SK-N-SH (cell line): ENCODE measurements around the gene TOP3B. TPM values are rescaled to one million over a fixed set of nuclear protein-coding genes. Genes with fewer than 3 reads are reported as not detected.

Source experiments
- CTCF ChIA-PET: fragments of 300-600, 350-600 bp; formaldehyde crosslinking; extraction: SDS; loops from one replicate; lab custom pipeline; 2021; lab: Yijun Ruan, JAX
- POLR2A ChIA-PET: fragments of 350-600 bp; sonication (Branson Sonifier 250); formaldehyde crosslinking; extraction: SDS; loops from one replicate; lab custom pipeline; 2020; ENCODE audit warnings: antibody characterized with exemption, inconsistent platforms; lab: Yijun Ruan, JAX
- DNase-seq: peaks from one replicate; pipeline ENCODE4 v3.0.0; 2012
- H2AFZ ChIP-seq: fragments of 200-600 bp; sonication (generic); 2 replicates; pipeline ENCODE4 v1.8.1; 2016; ENCODE audit warnings: antibody characterized with exemption, mild to moderate bottlenecking, low read depth
- H3F3A ChIP-seq: fragments of 200-600 bp; sonication (generic); replicated peaks from 2 replicates; pipeline ENCODE3; 2016; ENCODE audit warnings: antibody characterized with exemption, mild to moderate bottlenecking; ENCODE audit not compliant: insufficient read depth
- H3K27ac ChIP-seq, 2 experiments: fragments of 200-500 bp in 1 of 2; fragments of 200-600 bp in 1 of 2; sonication (Bioruptor generic) in 1 of 2; sonication (generic), shearing (Covaris generic) in 1 of 2; 2 replicates each; pipeline versions ENCODE4 v1.5.1 to v1.6.1; 2014 to 2016; ENCODE audit warnings: low read depth in 2 of 2, inconsistent platforms in 1 of 2, low read length in 1 of 2, mild to moderate bottlenecking in 1 of 2, mixed read lengths in 1 of 2
- H3K27me3 ChIP-seq: fragments of 200-600 bp; sonication (generic), shearing (Covaris generic); 2 replicates; pipeline ENCODE4 v1.6.1; 2016; ENCODE audit warnings: mixed run types; ENCODE audit not compliant: insufficient read depth
- H3K36me3 ChIP-seq, 2 experiments: fragments of 200-500 bp in 1 of 2; fragments of 200-600 bp in 1 of 2; sonication (Bioruptor generic) in 1 of 2; sonication (generic) in 1 of 2; replicated peaks in 1 of 2; 2 replicates each; pipeline versions ENCODE3 to v1.5.1; 2014 to 2016; ENCODE audit warnings: low read length in 1 of 2, mild to moderate bottlenecking in 1 of 2; ENCODE audit not compliant: insufficient read depth in 2 of 2, control insufficient read depth in 1 of 2
- H3K4me1 ChIP-seq, 2 experiments: fragments of 200-500 bp in 1 of 2; fragments of 200-600 bp in 1 of 2; sonication (Bioruptor generic) in 1 of 2; sonication (generic), shearing (Covaris generic) in 1 of 2; 2 replicates each; pipeline versions ENCODE4 v1.5.1 to v1.6.1; 2014 to 2016; ENCODE audit warnings: low read depth in 1 of 2, low read length in 1 of 2, mixed run types in 1 of 2; ENCODE audit not compliant: insufficient read depth in 2 of 2, control insufficient read depth in 1 of 2
- H3K4me2 ChIP-seq: fragments of 200-600 bp; sonication (generic), shearing (Covaris generic); 2 replicates; pipeline ENCODE4 v1.6.1; 2017; ENCODE audit warnings: mixed run types
- H3K4me3 ChIP-seq, 2 experiments: fragments of 200-500 bp in 1 of 2; fragments of 200-600 bp in 1 of 2; sonication (Bioruptor generic) in 1 of 2; sonication (generic), shearing (Covaris generic) in 1 of 2; 2 replicates each; pipeline versions ENCODE4 v1.5.1 to v1.8.1; 2014 to 2016; ENCODE audit warnings: low read depth in 2 of 2, inconsistent platforms in 1 of 2, low read length in 1 of 2, mild to moderate bottlenecking in 1 of 2, mixed read lengths in 1 of 2, moderate library complexity in 1 of 2
- H3K79me2 ChIP-seq: fragments of 200-600 bp; sonication (generic); 2 replicates; pipeline ENCODE4 v1.8.1; 2017; ENCODE audit warnings: mild to moderate bottlenecking; ENCODE audit not compliant: insufficient read depth
- H3K9ac ChIP-seq: fragments of 200-600 bp; sonication (generic); 2 replicates; pipeline ENCODE4 v1.6.1; 2017; ENCODE audit warnings: mixed run types
- H3K9me2 ChIP-seq: fragments of 200-600 bp; sonication (generic); 2 replicates; pipeline ENCODE4 v1.6.1; 2017; ENCODE audit warnings: mixed run types
- H3K9me3 ChIP-seq: fragments of 200-600 bp; sonication (generic); 2 replicates; pipeline ENCODE4 v1.6.1; 2017; ENCODE audit warnings: mixed run types, mild to moderate bottlenecking, moderate library complexity
- H4K20me1 ChIP-seq: fragments of 200-600 bp; sonication (generic); 2 replicates; pipeline ENCODE4 v1.6.1; 2017; ENCODE audit warnings: mild to moderate bottlenecking, mixed run types; ENCODE audit not compliant: insufficient read depth
- CHD2 ChIP-seq: fragments of 150-350 bp; IDR thresholded peaks from 2 replicates; pipeline ENCODE4 v1.6.1; 2018; ENCODE audit warnings: low read length; ENCODE audit not compliant: partially characterized antibody
- FOXJ3 ChIP-seq: sonication (generic); formaldehyde crosslinking; IDR thresholded peaks from 2 replicates; pipeline ENCODE4 v1.5.1; 2020; ENCODE audit warnings: mild to moderate bottlenecking, missing genetic modification reagents
- FOXM1 ChIP-seq: IDR thresholded peaks from 2 replicates; pipeline ENCODE4 v1.4.0; 2012; ENCODE audit warnings: low read depth, mild to moderate bottlenecking
- GABPA ChIP-seq: IDR thresholded peaks from 2 replicates; pipeline ENCODE4 v1.4.0; 2012; ENCODE audit warnings: low read depth, mild to moderate bottlenecking
- GATA2 ChIP-seq: sonication (generic); formaldehyde crosslinking; IDR thresholded peaks from 2 replicates; pipeline ENCODE4 v1.5.0; 2020; ENCODE audit warnings: mild to moderate bottlenecking, missing genetic modification reagents
- MEF2A ChIP-seq: IDR thresholded peaks from 2 replicates; pipeline ENCODE4 v1.4.0; 2012; ENCODE audit warnings: low read depth, borderline replicate concordance
- NFIC ChIP-seq: IDR thresholded peaks from 2 replicates; pipeline ENCODE4 v1.4.0; 2012; ENCODE audit warnings: borderline replicate concordance
- RAD21 ChIP-seq: IDR thresholded peaks from 2 replicates; pipeline ENCODE4 v1.6.1; 2012; ENCODE audit warnings: mild to moderate bottlenecking, low read length
- RCOR1 ChIP-seq: fragments of 150-350 bp; IDR thresholded peaks from 2 replicates; pipeline ENCODE4 v1.6.1; 2017; ENCODE audit warnings: antibody characterized with exemption, low read length
- RFX5 ChIP-seq: IDR thresholded peaks from 2 replicates; pipeline ENCODE4 v1.6.1; 2012; ENCODE audit warnings: mild to moderate bottlenecking, improper control_type of control experiment, low read length
- SMC3 ChIP-seq: IDR thresholded peaks from 2 replicates; pipeline ENCODE4 v1.6.1; 2012; ENCODE audit warnings: low read depth, low read length, improper control_type of control experiment
- TAF1 ChIP-seq: IDR thresholded peaks from 2 replicates; pipeline ENCODE4 v1.6.1; 2012; ENCODE audit warnings: low read depth, mild to moderate bottlenecking, low read length, moderate library complexity, borderline replicate concordance
- TCF12 ChIP-seq: IDR thresholded peaks from 2 replicates; pipeline ENCODE4 v1.4.0; 2012
- TEAD4 ChIP-seq: IDR thresholded peaks from 2 replicates; pipeline ENCODE4 v1.4.0; 2012; ENCODE audit warnings: mild to moderate bottlenecking, borderline replicate concordance; ENCODE audit not compliant: insufficient read depth
- YY1 ChIP-seq: IDR thresholded peaks from 2 replicates; pipeline ENCODE4 v1.4.0; 2012; ENCODE audit warnings: low read depth, mild to moderate bottlenecking
- WGBS: methylation state at CpG from one replicate; pipeline ENCODE4 v1.1.6; 2017; ENCODE audit warnings: low lambda C conversion rate; 5-methylcytosine and 5-hydroxymethylcytosine counted together
- polyA plus RNA-seq, 3 experiments: library from polyadenylated mRNA; depleted of rRNA; stranded (reverse); fragments of >200 nt; gene quantifications; 2 replicates each; pipeline ENCODE4 v1.2.3, GENCODE V29; 2012
- TF ChIP-seq, protein P1 (sequence below): fragments of 200-600 bp; sonication (generic); IDR thresholded peaks from 2 replicates; pipeline ENCODE4 v1.6.1; 2017; ENCODE audit warnings: antibody characterized with exemption, mild to moderate bottlenecking, moderate library complexity
- TF ChIP-seq, protein P2 (sequence below): IDR thresholded peaks from 2 replicates; pipeline ENCODE4; 2012

The TOP3B gene
- polyA plus RNA-seq, 1 of the 3 experiments (the other 2 are of a cell fraction): 14.4 TPM

DNA sequence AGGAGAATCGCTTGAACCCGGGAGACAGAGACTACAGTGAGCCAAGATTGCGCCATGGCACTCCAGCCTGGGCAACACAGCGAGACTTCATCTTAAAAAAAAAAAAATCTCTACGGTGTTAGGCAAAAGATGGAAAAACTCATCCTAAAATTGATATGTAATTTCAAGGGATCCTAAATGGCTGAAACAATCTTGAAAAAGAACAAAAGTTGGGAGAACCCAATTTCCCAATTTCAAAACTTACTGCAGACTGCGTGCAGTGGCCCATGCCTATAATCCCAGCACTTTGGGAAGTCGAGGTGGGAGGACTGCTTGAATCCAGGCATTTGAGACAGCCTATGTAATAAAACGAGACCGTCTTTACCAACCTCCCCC is 31.7 kb upstream of the TOP3B start:
- Histone ChIP-seq H3K27ac (no peak overlapping the region), H3K9ac (no peak overlapping the region), H3K79me2 (no peaks in the 10 kb centered on the region), H2AFZ (no peak overlapping the region), H3K36me3 (no peaks in the 10 kb centered on the region), H3K4me2 (no peak overlapping the region), H3K4me3 (no peak overlapping the region), H3K4me1 (no peaks in the 10 kb centered on the region), H3K9me2 (no peaks in the 10 kb centered on the region), H3K27me3 (peaks cover 5% of the 10 kb centered on the region; the same call in 1 of the 2 replicates), H3F3A (no peaks in the 10 kb centered on the region), H3K9me3 (no peaks in the 10 kb centered on the region), H4K20me1 (no peaks in the 10 kb centered on the region)
- no peak for DNase-seq
- TF ChIP-seq NFIC: no peak
- TF ChIP-seq TEAD4: no peak
- no peak for TF ChIP-seq CHD2
- TF ChIP-seq RAD21: no peak
- TF ChIP-seq FOXJ3 (CRISPR knock-in tag): no peak
- no peak for TF ChIP-seq TCF12
- TF ChIP-seq GATA2 (CRISPR knock-in tag): no peak
- TF ChIP-seq, protein P1, sequence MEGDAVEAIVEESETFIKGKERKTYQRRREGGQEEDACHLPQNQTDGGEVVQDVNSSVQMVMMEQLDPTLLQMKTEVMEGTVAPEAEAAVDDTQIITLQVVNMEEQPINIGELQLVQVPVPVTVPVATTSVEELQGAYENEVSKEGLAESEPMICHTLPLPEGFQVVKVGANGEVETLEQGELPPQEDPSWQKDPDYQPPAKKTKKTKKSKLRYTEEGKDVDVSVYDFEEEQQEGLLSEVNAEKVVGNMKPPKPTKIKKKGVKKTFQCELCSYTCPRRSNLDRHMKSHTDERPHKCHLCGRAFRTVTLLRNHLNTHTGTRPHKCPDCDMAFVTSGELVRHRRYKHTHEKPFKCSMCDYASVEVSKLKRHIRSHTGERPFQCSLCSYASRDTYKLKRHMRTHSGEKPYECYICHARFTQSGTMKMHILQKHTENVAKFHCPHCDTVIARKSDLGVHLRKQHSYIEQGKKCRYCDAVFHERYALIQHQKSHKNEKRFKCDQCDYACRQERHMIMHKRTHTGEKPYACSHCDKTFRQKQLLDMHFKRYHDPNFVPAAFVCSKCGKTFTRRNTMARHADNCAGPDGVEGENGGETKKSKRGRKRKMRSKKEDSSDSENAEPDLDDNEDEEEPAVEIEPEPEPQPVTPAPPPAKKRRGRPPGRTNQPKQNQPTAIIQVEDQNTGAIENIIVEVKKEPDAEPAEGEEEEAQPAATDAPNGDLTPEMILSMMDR: no peak
- no peak for TF ChIP-seq MEF2A
- no peak for TF ChIP-seq SMC3
- no peak for TF ChIP-seq TAF1
- WGBS: 32% methylated on average over 9 of the region's 9 CpGs
- ChIA-PET POLR2A (no interaction called here), CTCF (interaction anchor here (1.2 kb wide), 1 partner anchor 10 kb away, joined by 3 read pairs; no protein-coding TSS in a partner anchor)

DNA sequence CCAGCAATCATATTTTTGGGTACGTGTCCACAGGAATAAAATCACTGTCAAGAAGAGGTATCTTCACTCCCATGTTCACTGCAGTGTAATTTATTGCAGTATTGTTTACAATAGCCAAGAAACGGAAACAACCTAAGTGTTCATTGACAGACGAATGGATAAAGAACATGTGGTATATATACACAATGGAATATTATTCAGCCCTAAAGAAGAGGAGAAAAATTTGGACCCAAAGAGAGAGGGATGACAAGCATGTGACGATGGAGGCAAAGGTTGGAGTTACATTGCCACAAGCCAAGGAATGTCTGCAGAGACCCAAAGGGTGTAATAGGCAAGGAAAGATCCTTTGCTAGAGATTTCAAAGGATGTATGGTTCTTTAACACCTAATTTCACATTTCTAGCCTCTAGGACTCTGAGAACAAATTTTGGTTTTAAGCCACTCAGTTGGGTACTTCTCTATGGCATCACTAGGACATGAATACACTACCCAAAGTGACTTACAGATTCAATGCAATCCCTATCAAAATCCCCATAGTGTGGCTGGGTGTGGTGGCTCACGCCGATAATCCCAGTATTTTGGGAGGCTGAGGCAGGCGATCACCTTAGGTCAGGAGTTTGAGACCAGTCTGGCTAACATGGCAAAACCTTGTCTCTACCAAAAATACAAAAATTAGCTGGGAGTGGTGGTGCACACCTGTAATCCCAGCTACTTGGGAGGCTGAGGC is 31.1 kb upstream of the TOP3B start:
- no peaks in the 10 kb centered on the region for H4K20me1 ChIP-seq
- TF ChIP-seq, protein P2, sequence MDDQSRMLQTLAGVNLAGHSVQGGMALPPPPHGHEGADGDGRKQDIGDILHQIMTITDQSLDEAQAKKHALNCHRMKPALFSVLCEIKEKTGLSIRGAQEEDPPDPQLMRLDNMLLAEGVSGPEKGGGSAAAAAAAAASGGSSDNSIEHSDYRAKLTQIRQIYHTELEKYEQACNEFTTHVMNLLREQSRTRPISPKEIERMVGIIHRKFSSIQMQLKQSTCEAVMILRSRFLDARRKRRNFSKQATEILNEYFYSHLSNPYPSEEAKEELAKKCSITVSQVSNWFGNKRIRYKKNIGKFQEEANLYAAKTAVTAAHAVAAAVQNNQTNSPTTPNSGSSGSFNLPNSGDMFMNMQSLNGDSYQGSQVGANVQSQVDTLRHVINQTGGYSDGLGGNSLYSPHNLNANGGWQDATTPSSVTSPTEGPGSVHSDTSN: no peak
- TF ChIP-seq TEAD4: no peak
- no peak for TF ChIP-seq FOXJ3 (CRISPR knock-in tag)
- TF ChIP-seq, protein P1: no peak
- no peak for TF ChIP-seq RFX5
- no peak for TF ChIP-seq RAD21
- no peak for TF ChIP-seq TAF1
- TF ChIP-seq FOXM1: no peak
- TF ChIP-seq YY1: no peak
- TF ChIP-seq RCOR1: no peak
- TF ChIP-seq CHD2: no peak
- TF ChIP-seq GABPA: no peak
- no peak for TF ChIP-seq SMC3
- no peak overlapping the region for H3K27ac ChIP-seq
- DNase-seq: no peak
- no peaks in the 10 kb centered on the region for H3K36me3 ChIP-seq
- CTCF ChIA-PET: interaction anchor here (1.2 kb wide), 1 partner anchor 11 kb away, joined by 3 read pairs; no protein-coding TSS in a partner anchor
- no peaks in the 10 kb centered on the region for H3K9me3 ChIP-seq
- no peak overlapping the region for H3K9ac ChIP-seq
- no peak overlapping the region for H3K4me3 ChIP-seq
- POLR2A ChIA-PET: no interaction called here
- no peaks in the 10 kb centered on the region for H3F3A ChIP-seq
- no peaks in the 10 kb centered on the region for H3K4me1 ChIP-seq
- H3K9me2 ChIP-seq: no peaks in the 10 kb centered on the region
- no peak overlapping the region for H2AFZ ChIP-seq
- H3K4me2 ChIP-seq: no peak overlapping the region
- H3K79me2 ChIP-seq: no peaks in the 10 kb centered on the region
- H3K27me3 ChIP-seq: peaks cover 8% of the 10 kb centered on the region; the same call in 1 of the 2 replicates
- 68% methylated on average over 7 of the region's 7 CpGs for WGBS
